GM21576 (cell line): Measurements from ENCODE around the gene NBPF20.
"Not testable (repeated sequence)": the region's sequence is repeated elsewhere in the genome, so short reads cannot be mapped to it uniquely, and the experiment has no call there.

Source experiments
- ATAC-seq: cut with Tn5 transposase; IDR thresholded peaks from one replicate; pipeline ENCODE4 v1.9.1; 2021; ENCODE audit warnings: mild to moderate bottlenecking, moderate library complexity; ENCODE audit not compliant: unreplicated experiment

Gene NBPF20

GRCh38 chr1:145431363-145432256, 6.2 kb upstream of the NBPF20 start:
- not testable (repeated sequence) for ATAC-seq

GRCh38 chr1:145430830-145431229, 5.4 kb upstream of the NBPF20 start:
- not testable (repeated sequence) for ATAC-seq

GRCh38 chr1:145429329-145429728, 3.9 kb upstream of the NBPF20 start:
- not testable (repeated sequence) for ATAC-seq

GRCh38 chr1:145424612-145425435, 579 bp downstream of the NBPF20 start:
- peak; percentile 72 for ATAC-seq

GRCh38 chr1:145415149-145415548, 10.3 kb downstream of the NBPF20 start:
- not testable (repeated sequence) for ATAC-seq

GRCh38 chr1:145407266-145407665, 18.1 kb downstream of the NBPF20 start:
- ATAC-seq = not testable (repeated sequence)

GRCh38 chr1:145404949-145405348, 20.5 kb downstream of the NBPF20 start:
- not testable (repeated sequence) for ATAC-seq

- ATAC-seq = not testable (repeated sequence)
These were observed 24.7 kb downstream of the NBPF20 start for GRCh38 chr1:145400701-145401100.
